Activated T-helper 1 cell treated with anti-CD3 and anti-CD28 coated beads, Interleukin-12 subunit alpha, Interleukin-12 subunit beta, Interleukin-2, Interleukin-4 antibody, amounts not matched to agents 30 ng/mL and 10 ng/mL and 1 ng/mL, durations not matched to agents 14 hours and 24 hours and 36 hours (primary cell): Measurements from ENCODE around the gene DRD2. TPM values are rescaled to one million over a fixed set of nuclear protein-coding genes. Genes with fewer than 3 reads are reported as not detected.

Source experiments
- DNase-seq: peaks from one replicate; pipeline ENCODE4 v3.0.0; 2021; ENCODE audit warnings: low spot score
- H3K27ac Mint-ChIP-seq: one replicate; pipeline ENCODE4 v1.8.0; 2021; ENCODE audit warnings: mild to moderate bottlenecking, mixed read lengths
- H3K27me3 Mint-ChIP-seq: one replicate; pipeline ENCODE4 v1.8.0; 2022; ENCODE audit warnings: mild to moderate bottlenecking, moderate library complexity, mixed read lengths; ENCODE audit not compliant: insufficient read depth
- H3K36me3 Mint-ChIP-seq: one replicate; pipeline ENCODE4 v1.8.0; 2021; ENCODE audit warnings: low read depth, mixed read lengths
- H3K4me1 Mint-ChIP-seq: one replicate; pipeline ENCODE4 v1.8.0; 2021; ENCODE audit warnings: low read depth, mixed read lengths
- H3K4me3 Mint-ChIP-seq: one replicate; pipeline ENCODE4 v1.8.0; 2021; ENCODE audit warnings: mild to moderate bottlenecking, moderate library complexity, mixed read lengths
- H3K9me3 Mint-ChIP-seq: one replicate; pipeline ENCODE4 v1.8.0; 2021; ENCODE audit warnings: mixed read lengths
- intact Hi-C: fragments of 100-400 bp; cut with micrococcal nuclease; formaldehyde crosslinking; loops from one replicate; pipeline ENCODE4 v1.15.1; 2024
- total RNA-seq: library from RNA; stranded (reverse); gene quantifications from 2 replicates; pipeline ENCODE4 v1.2.3, GENCODE V29; 2022

Gene DRD2
- total RNA-seq, 1 donor from 2014 or later = not detected

- no peak for DNase-seq
- intact Hi-C loops = no loop called here
- no peaks in the 10 kb centered on the region for H3K27me3 Mint-ChIP-seq
- H3K9me3 Mint-ChIP-seq = no peaks in the 10 kb centered on the region
- H3K27ac Mint-ChIP-seq = no peak overlapping the region
- no peak overlapping the region for H3K4me3 Mint-ChIP-seq
- no peaks in the 10 kb centered on the region for H3K36me3 Mint-ChIP-seq
- no peaks in the 10 kb centered on the region for H3K4me1 Mint-ChIP-seq
Observed at GRCh38 chr11:113363406-113363805, 111.8 kb downstream of the DRD2 start.

Other genes with a start within 250 kb of the DRD2 start
- gene TTC12, start 160.8 kb downstream of the DRD2 start, total RNA-seq = 7.4 and 8.5 TPM in 2 replicates
- gene ANKK1, start 87.6 kb downstream of the DRD2 start, total RNA-seq = not detected in 2 replicates
- gene TMPRSS5, start 230.9 kb upstream of the DRD2 start, total RNA-seq = 0.66 and 1.6 TPM in 2 replicates